ENCODE data around the gene CAMSAP2. TPM values are rescaled to one million over a fixed set of nuclear protein-coding genes. Genes with fewer than 3 reads are reported as not detected.

CAMSAP2 gene
- polyA plus RNA-seq, 1 donor (not counting 4 experiments of a cell fraction or from before 2014, with no cell fraction given), result 47.8 TPM

GRCh38 chr1:200890027-200890426 lies 151.3 kb downstream of the CAMSAP2 start:
- Histone ChIP-seq H3K9ac (ENCODE audit: control insufficient read depth, extremely low read depth, insufficient read depth, low read length) (no peak overlapping the region), H3K27ac (ENCODE audit: control insufficient read depth, insufficient read depth, low read length) (no peak overlapping the region), H4K20me1 (ENCODE audit: control insufficient read depth, extremely low read depth, insufficient read depth, low read length) (no peaks in the 10 kb centered on the region), H3K27me3 (ENCODE audit: control insufficient read depth, extremely low read depth, insufficient read depth, low read length) (no peaks in the 10 kb centered on the region), H3K36me3 (ENCODE audit: control insufficient read depth in 2 of 2, extremely low read depth in 1 of 2, insufficient read depth in 2 of 2, low read length in 2 of 2) (no peaks in the 10 kb centered on the region), H2AFZ (ENCODE audit: control insufficient read depth, low read length) (no peak overlapping the region), H3K9me1 (ENCODE audit: control insufficient read depth, extremely low read depth, insufficient read depth, low read length) (no peaks in the 10 kb centered on the region), H3K4me3 (ENCODE audit: control insufficient read depth in 2 of 3, extremely low read depth in 1 of 3, insufficient read depth in 2 of 3, low read depth in 1 of 3, low read length in 3 of 3) (no peak overlapping the region), H3K4me2 (ENCODE audit: control insufficient read depth, extremely low read depth, insufficient read depth, low read depth, low read length) (no peak overlapping the region), H3K4me1 (ENCODE audit: control insufficient read depth, extremely low read depth, insufficient read depth, low read length) (peaks cover 19% of the 10 kb centered on the region), H3K9me3 (ENCODE audit: control insufficient read depth, low read depth, low read length) (no peaks in the 10 kb centered on the region), H3K79me2 (ENCODE audit: control insufficient read depth, insufficient read depth, low read length) (peaks cover 3% of the 10 kb centered on the region)
- DNase-seq (ENCODE audit: low read depth, low spot score) (no peak), FAIRE-seq (no peak)
- dilution Hi-C loops (cut with MboI; ENCODE audit: extremely low pct_ligation_motif_present, low sequenced_read_pairs), result no loop called here
- TF ChIP-seq, protein P1, sequence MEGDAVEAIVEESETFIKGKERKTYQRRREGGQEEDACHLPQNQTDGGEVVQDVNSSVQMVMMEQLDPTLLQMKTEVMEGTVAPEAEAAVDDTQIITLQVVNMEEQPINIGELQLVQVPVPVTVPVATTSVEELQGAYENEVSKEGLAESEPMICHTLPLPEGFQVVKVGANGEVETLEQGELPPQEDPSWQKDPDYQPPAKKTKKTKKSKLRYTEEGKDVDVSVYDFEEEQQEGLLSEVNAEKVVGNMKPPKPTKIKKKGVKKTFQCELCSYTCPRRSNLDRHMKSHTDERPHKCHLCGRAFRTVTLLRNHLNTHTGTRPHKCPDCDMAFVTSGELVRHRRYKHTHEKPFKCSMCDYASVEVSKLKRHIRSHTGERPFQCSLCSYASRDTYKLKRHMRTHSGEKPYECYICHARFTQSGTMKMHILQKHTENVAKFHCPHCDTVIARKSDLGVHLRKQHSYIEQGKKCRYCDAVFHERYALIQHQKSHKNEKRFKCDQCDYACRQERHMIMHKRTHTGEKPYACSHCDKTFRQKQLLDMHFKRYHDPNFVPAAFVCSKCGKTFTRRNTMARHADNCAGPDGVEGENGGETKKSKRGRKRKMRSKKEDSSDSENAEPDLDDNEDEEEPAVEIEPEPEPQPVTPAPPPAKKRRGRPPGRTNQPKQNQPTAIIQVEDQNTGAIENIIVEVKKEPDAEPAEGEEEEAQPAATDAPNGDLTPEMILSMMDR (optimal IDR thresholded peaks at IDR 0.05 in 1 of 3, IDR thresholded peaks at IDR 0.05 in 1 of 3, conservative IDR thresholded peaks at IDR 0.05 in 1 of 3; ENCODE audit: extremely low read depth in 1 of 3, insufficient read depth in 2 of 3, low read length in 3 of 3), result no peak
- TF ChIP-seq EZH2 (IDR thresholded peaks at IDR 0.05; ENCODE audit: low read length), result no peak

GRCh38 chr1:200890818-200891773 lies 152.4 kb downstream of the CAMSAP2 start:
- Histone ChIP-seq H4K20me1 (ENCODE audit: control insufficient read depth, extremely low read depth, insufficient read depth, low read length) (no peaks in the 10 kb centered on the region), H3K4me2 (ENCODE audit: control insufficient read depth, extremely low read depth, insufficient read depth, low read depth, low read length) (peak overlapping the region; percentile 85), H2AFZ (ENCODE audit: control insufficient read depth, low read length) (peak overlapping the region; percentile 95), H3K9me3 (ENCODE audit: control insufficient read depth, low read depth, low read length) (no peaks in the 10 kb centered on the region), H3K4me3 (ENCODE audit: control insufficient read depth in 2 of 3, extremely low read depth in 1 of 3, insufficient read depth in 2 of 3, low read depth in 1 of 3, low read length in 3 of 3) (peak overlapping the region; percentile 42 to 62 (median 57)), H3K9me1 (ENCODE audit: control insufficient read depth, extremely low read depth, insufficient read depth, low read length) (no peaks in the 10 kb centered on the region), H3K27me3 (ENCODE audit: control insufficient read depth, extremely low read depth, insufficient read depth, low read length) (no peaks in the 10 kb centered on the region), H3K79me2 (ENCODE audit: control insufficient read depth, insufficient read depth, low read length) (peaks cover 14% of the 10 kb centered on the region), H3K9ac (ENCODE audit: control insufficient read depth, extremely low read depth, insufficient read depth, low read length) (peak overlapping the region; percentile 80), H3K4me1 (ENCODE audit: control insufficient read depth, extremely low read depth, insufficient read depth, low read length) (peaks cover 24% of the 10 kb centered on the region), H3K27ac (ENCODE audit: control insufficient read depth, insufficient read depth, low read length) (peak overlapping the region; percentile 65), H3K36me3 (ENCODE audit: control insufficient read depth in 2 of 2, extremely low read depth in 1 of 2, insufficient read depth in 2 of 2, low read length in 2 of 2) (no peaks in the 10 kb centered on the region)
- FAIRE-seq (no peak), DNase-seq (ENCODE audit: low read depth, low spot score) (no peak)
- dilution Hi-C loops (cut with MboI; ENCODE audit: extremely low pct_ligation_motif_present, low sequenced_read_pairs), result no loop called here
- TF ChIP-seq EZH2 (IDR thresholded peaks at IDR 0.05; ENCODE audit: low read length), result no peak
- TF ChIP-seq, protein P1 (optimal IDR thresholded peaks at IDR 0.05 in 1 of 3, IDR thresholded peaks at IDR 0.05 in 1 of 3, conservative IDR thresholded peaks at IDR 0.05 in 1 of 3; ENCODE audit: extremely low read depth in 1 of 3, insufficient read depth in 2 of 3, low read length in 3 of 3), result peak; percentile 35 to 75 (median 71)

All from keratinocyte (primary cell).